GM12878 (cell line): ENCODE results near the gene ARL6IP5. TPM values are rescaled to one million over a fixed set of nuclear protein-coding genes. Genes with fewer than 3 reads are reported as not detected.
A peak's percentile ranks its signal among the peaks of the same experiment; 100 is the strongest.

ENCODE experiments used
- ATAC-seq: fragments of 200-7000 bp; cut with Tn5 transposase; 3 replicates; pipeline ENCODE4 v1.9.1; 2020; ENCODE audit warnings: mild to moderate bottlenecking, moderate library complexity
- BruUV-seq: library from RNA; stranded (reverse); fragments of 400-500 nt; replicated peaks from 2 replicates; lab custom pipeline; 2021; lab: Mats Ljungman, UMichigan
- CTCF ChIA-PET: fragments of 300-600 bp; sonication (Branson Sonifier 250); formaldehyde crosslinking; extraction: SDS; loops from one replicate; lab custom pipeline; 2021; ENCODE audit warnings: inconsistent platforms; lab: Yijun Ruan, JAX
- POLR2A ChIA-PET: fragments of 350-600 bp; formaldehyde crosslinking; extraction: SDS; loops from one replicate; lab custom pipeline; 2021; ENCODE audit warnings: inconsistent platforms; lab: Charles Lee
- RAD21 ChIA-PET: fragments of 300-600 bp; sonication (Branson Sonifier 250); formaldehyde crosslinking; loops from one replicate; lab custom pipeline; 2023; ENCODE audit warnings: antibody characterized with exemption; ENCODE audit not compliant: unreplicated experiment; lab: Charles Lee
- SMC1A ChIA-PET: fragments of 300-600 bp; sonication (Branson Sonifier 250); formaldehyde crosslinking; loops from one replicate; lab custom pipeline; 2023; ENCODE audit not compliant: unreplicated experiment, uncharacterized antibody; lab: Charles Lee
- DNase-seq: peaks from one replicate; pipeline ENCODE4 v3.0.0-alpha.2; 2011; ENCODE audit warnings: low read depth, low spot score
- FAIRE-seq: peaks from 3 replicates; lab custom pipeline; 2011; peaks lifted over from hg19 to GRCh38; lab: Jason Lieb, UNC
- H2AFZ ChIP-seq: 2 replicates; pipeline ENCODE4 v1.6.0; 2011; ENCODE audit warnings: low read depth, low read length, control low read depth; ENCODE audit not compliant: control insufficient read depth
- H3K27ac ChIP-seq: 2 replicates; pipeline ENCODE4 v1.5.1; 2011; ENCODE audit warnings: control low read depth; ENCODE audit not compliant: control insufficient read depth, insufficient read depth
- H3K27me3 ChIP-seq, 2 experiments: replicated peaks in 1 of 2; 2 replicates each; pipeline versions ENCODE4 v1.6.0 to v1.6.1; 2011; ENCODE audit warnings: low read length in 1 of 2; ENCODE audit not compliant: control insufficient read depth in 2 of 2, insufficient read depth in 2 of 2
- H3K36me3 ChIP-seq, 2 experiments: 2 replicates each; pipeline ENCODE4 v1.5.1; 2011; ENCODE audit warnings: low read length in 1 of 2; ENCODE audit not compliant: control insufficient read depth in 2 of 2, insufficient read depth in 2 of 2
- H3K4me1 ChIP-seq: 2 replicates; pipeline ENCODE4 v1.6.1; 2011; ENCODE audit warnings: mild to moderate bottlenecking, low read length, moderate library complexity, mixed read lengths; ENCODE audit not compliant: control insufficient read depth, insufficient read depth
- H3K4me2 ChIP-seq: 2 replicates; pipeline ENCODE4 v1.6.0; 2011; ENCODE audit warnings: control low read depth; ENCODE audit not compliant: control insufficient read depth, insufficient read depth
- H3K4me3 ChIP-seq: fragments of 200-600 bp; sonication (generic); 2 replicates; pipeline ENCODE4 v1.5.1; 2016
- H3K79me2 ChIP-seq: 2 replicates; pipeline ENCODE4 v1.6.0; 2011; ENCODE audit warnings: low read length; ENCODE audit not compliant: control insufficient read depth, insufficient read depth
- H3K9ac ChIP-seq: 2 replicates; pipeline ENCODE4 v1.8.0; 2011; ENCODE audit warnings: low read length, control low read depth, mixed read lengths; ENCODE audit not compliant: control insufficient read depth, insufficient read depth
- H3K9me3 ChIP-seq: replicated peaks from 3 replicates; pipeline ENCODE4 v1.5.1; 2011; ENCODE audit warnings: mild to moderate bottlenecking, low read length; ENCODE audit not compliant: control insufficient read depth, insufficient read depth
- H4K20me1 ChIP-seq: 2 replicates; pipeline ENCODE4 v1.6.0; 2011; ENCODE audit not compliant: control insufficient read depth, insufficient read depth
- CBX5 ChIP-seq: sonication (generic); IDR thresholded peaks from 2 replicates; pipeline ENCODE4 v1.6.1; 2016; ENCODE audit warnings: low read depth, moderate library complexity, mild to moderate bottlenecking, inconsistent platforms
- CREB1 ChIP-seq: IDR thresholded peaks from 2 replicates; pipeline ENCODE4 v1.6.1; 2012; ENCODE audit warnings: low read depth, mild to moderate bottlenecking, inconsistent platforms
- IKZF2 ChIP-seq, 2 experiments: fragments of 450-650 bp; IDR thresholded peaks; 2 replicates each; pipeline ENCODE4 v1.6.1; 2017; ENCODE audit warnings: mild to moderate bottlenecking in 2 of 2, moderate library complexity in 2 of 2
- MEF2B ChIP-seq: fragments of 450-650 bp; IDR thresholded peaks from 2 replicates; pipeline ENCODE4 v1.6.1; 2018; ENCODE audit warnings: mild to moderate bottlenecking, moderate library complexity; ENCODE audit not compliant: partially characterized antibody, poor library complexity, severe bottlenecking
- MLLT1 ChIP-seq: fragments of 450-650 bp; IDR thresholded peaks from 2 replicates; pipeline ENCODE4 v1.6.1; 2016; ENCODE audit warnings: mild to moderate bottlenecking
- MTA2 ChIP-seq: fragments of 450-650 bp; IDR thresholded peaks from 2 replicates; pipeline ENCODE4 v1.6.1; 2016; ENCODE audit warnings: low read depth, mild to moderate bottlenecking, moderate library complexity
- PBX3 ChIP-seq: IDR thresholded peaks from 2 replicates; pipeline ENCODE4 v1.6.1; 2011; ENCODE audit warnings: mild to moderate bottlenecking, low read depth, low read length, moderate library complexity; ENCODE audit not compliant: insufficient replicate concordance
- POLR2A ChIP-seq: IDR thresholded peaks from 2 replicates; pipeline ENCODE4 v1.6.1; 2011; ENCODE audit warnings: low read depth, mild to moderate bottlenecking, low read length
- ZNF687 ChIP-seq: fragments of 450-650 bp; IDR thresholded peaks from 2 replicates; pipeline ENCODE4 v1.6.1; 2017; ENCODE audit warnings: mild to moderate bottlenecking, moderate library complexity
- WGBS: methylation state at CpG from one replicate; pipeline ENCODE4 v1.1.6; 2016; ENCODE audit warnings: low lambda C conversion rate; ENCODE audit not compliant: insufficient replicate concordance, insufficient coverage; ENCODE audit errors: missing lambda C conversion rate; 5-methylcytosine and 5-hydroxymethylcytosine counted together
- in situ Hi-C: fragments of 300-500 bp; cut with MboI; formaldehyde crosslinking; loops from 9 replicates; pipeline ENCODE4 v1.14.3; 2018; ENCODE audit warnings: mixed read lengths
- intact Hi-C: fragments of 100-400 bp; cut with micrococcal nuclease; formaldehyde crosslinking; loops from one replicate; pipeline ENCODE4 v1.14.2; 2022; ENCODE audit not compliant: unreplicated experiment
- polyA plus RNA-seq, 11 experiments: library from polyadenylated mRNA; depleted of rRNA in 4 of 11; unstranded in 6 of 11; stranded (reverse) in 5 of 11; fragments of >200 nt; fragmentation: Nextera tagmentation in 4 of 11; fragmentation: Illumina TruSeq in 1 of 11; extraction: Ambion mirVana in 4 of 11; extraction: Trizol in 1 of 11; gene quantifications; 1 replicate in 1 of 11; 2 replicates in 10 of 11; pipeline versions ENCODE4 v1.2.1 to v1.2.3, GENCODE V29; 2011 to 2016; ENCODE audit warnings: inconsistent platforms in 2 of 11, missing spikeins in 2 of 11, low read depth in 1 of 11
- total RNA-seq, 4 experiments: library from RNA; depleted of rRNA in 3 of 4; stranded (reverse); fragments of >200 nt in 3 of 4; fragmentation: Illumina TruSeq in 1 of 4; extraction: Trizol in 1 of 4; gene quantifications; 2 replicates each; pipeline versions ENCODE4 v1.2.1 to v1.2.3, GENCODE V29; 2013 to 2021
- TF ChIP-seq, protein P1 (sequence below), 3 experiments: IDR thresholded peaks in 2 of 3; conservative IDR thresholded peaks in 1 of 3; 2 replicates each; pipeline ENCODE4 v1.5.1; 2011; ENCODE audit warnings: low read depth in 3 of 3, low read length in 3 of 3, mild to moderate bottlenecking in 3 of 3, control low read depth in 2 of 3, moderate library complexity in 2 of 3, inconsistent platforms in 1 of 3, mixed read lengths in 1 of 3; ENCODE audit not compliant: control insufficient read depth in 2 of 3, insufficient read depth in 1 of 3; ENCODE audit errors: extremely low read depth in 1 of 3
- TF ChIP-seq, protein P2 (sequence below): fragments of 450-650 bp; IDR thresholded peaks from 2 replicates; pipeline ENCODE4 v1.6.1; 2016; ENCODE audit warnings: mild to moderate bottlenecking

ARL6IP5 gene
- total and polyA plus RNA-seq, 10 of the 15 experiments (the other 5 are each of a cell fraction or from before 2014, with no cell fraction given): 78.2 to 310 (median 148) TPM

GRCh38 chr3:69081583-69082262, 3.0 kb upstream of the ARL6IP5 start:
- intact Hi-C loops: loop anchor here (5.0 to 10.0 kb wide), 2 partner anchors 121 to 1427 kb away; partner anchors contain the start of gene SUCLG2
- Histone ChIP-seq H3K9me3 (no peaks in the 10 kb centered on the region), H3K4me1 (peaks cover 31% of the 10 kb centered on the region), H4K20me1 (no peaks in the 10 kb centered on the region), H3K36me3 (no peaks in the 10 kb centered on the region), H2AFZ (peak overlapping the region; percentile 33), H3K27me3 (no peaks in the 10 kb centered on the region), H3K27ac (peak overlapping the region; percentile 75), H3K4me2 (peak overlapping the region; percentile 87), H3K9ac (peak overlapping the region; percentile 3; the same call in 1 of the 2 replicates), H3K4me3 (peak overlapping the region; percentile 13; the same call in 1 of the 2 replicates), H3K79me2 (peaks cover 56% of the 10 kb centered on the region)
- ATAC-seq: peak; percentile 1; the same call in 1 of the 3 replicates
- POLR2A ChIA-PET: interaction anchor here (0.6 to 4.2 kb wide), 9 partner anchors 10 to 690 kb away, joined by 3 to 14 read pairs (median 5); partner anchors contain the start of gene TMF1
- RAD21 ChIA-PET: interaction anchor here (0.6 to 16.7 kb wide), 9 partner anchors 7 to 246 kb away, joined by 3 to 152 read pairs (median 4); partner anchors contain the start of genes EOGT and TMF1
- no TSS peak for BruUV-seq
- SMC1A ChIA-PET: interaction anchor here (0.7 to 19.6 kb wide), 11 partner anchors 11 to 83 kb away, joined by 3 to 234 read pairs (median 4); partner anchors contain the start of gene TMF1
- in situ Hi-C loops: no loop called here
- WGBS: 2% methylated on average over 5 of the region's 5 CpGs
- FAIRE-seq: no peak
- DNase-seq: peak; percentile 73
- CTCF ChIA-PET: interaction anchor here (0.7 to 2.5 kb wide), 6 partner anchors 10 to 223 kb away, joined by 3 to 7 read pairs (median 6); no protein-coding TSS in a partner anchor
- TF ChIP-seq, protein P1, sequence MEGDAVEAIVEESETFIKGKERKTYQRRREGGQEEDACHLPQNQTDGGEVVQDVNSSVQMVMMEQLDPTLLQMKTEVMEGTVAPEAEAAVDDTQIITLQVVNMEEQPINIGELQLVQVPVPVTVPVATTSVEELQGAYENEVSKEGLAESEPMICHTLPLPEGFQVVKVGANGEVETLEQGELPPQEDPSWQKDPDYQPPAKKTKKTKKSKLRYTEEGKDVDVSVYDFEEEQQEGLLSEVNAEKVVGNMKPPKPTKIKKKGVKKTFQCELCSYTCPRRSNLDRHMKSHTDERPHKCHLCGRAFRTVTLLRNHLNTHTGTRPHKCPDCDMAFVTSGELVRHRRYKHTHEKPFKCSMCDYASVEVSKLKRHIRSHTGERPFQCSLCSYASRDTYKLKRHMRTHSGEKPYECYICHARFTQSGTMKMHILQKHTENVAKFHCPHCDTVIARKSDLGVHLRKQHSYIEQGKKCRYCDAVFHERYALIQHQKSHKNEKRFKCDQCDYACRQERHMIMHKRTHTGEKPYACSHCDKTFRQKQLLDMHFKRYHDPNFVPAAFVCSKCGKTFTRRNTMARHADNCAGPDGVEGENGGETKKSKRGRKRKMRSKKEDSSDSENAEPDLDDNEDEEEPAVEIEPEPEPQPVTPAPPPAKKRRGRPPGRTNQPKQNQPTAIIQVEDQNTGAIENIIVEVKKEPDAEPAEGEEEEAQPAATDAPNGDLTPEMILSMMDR (IDR thresholded peaks at IDR 0.05 in 2 of 3, conservative IDR thresholded peaks at IDR 0.05 in 1 of 3; ENCODE audit: control insufficient read depth in 2 of 3, extremely low read depth in 1 of 3, insufficient read depth in 1 of 3, low read depth in 3 of 3, low read length in 3 of 3): no peak
- TF ChIP-seq MLLT1 (0 out of 2 replicates have a peak, but pooled peaks have one; percentile 25), IKZF2 (IDR thresholded peaks at IDR 0.05) (peak; percentile 30 to 48; a peak in 2 of 4 replicates), PBX3 (peak; percentile 54), CREB1 (no peak), MEF2B (peak; percentile 15), MTA2 (peak; percentile 36; the same call in 1 of the 2 replicates), CBX5 (no peak), POLR2A (no peak), ZNF687 (peak; percentile 89)
- TF ChIP-seq, protein P2, sequence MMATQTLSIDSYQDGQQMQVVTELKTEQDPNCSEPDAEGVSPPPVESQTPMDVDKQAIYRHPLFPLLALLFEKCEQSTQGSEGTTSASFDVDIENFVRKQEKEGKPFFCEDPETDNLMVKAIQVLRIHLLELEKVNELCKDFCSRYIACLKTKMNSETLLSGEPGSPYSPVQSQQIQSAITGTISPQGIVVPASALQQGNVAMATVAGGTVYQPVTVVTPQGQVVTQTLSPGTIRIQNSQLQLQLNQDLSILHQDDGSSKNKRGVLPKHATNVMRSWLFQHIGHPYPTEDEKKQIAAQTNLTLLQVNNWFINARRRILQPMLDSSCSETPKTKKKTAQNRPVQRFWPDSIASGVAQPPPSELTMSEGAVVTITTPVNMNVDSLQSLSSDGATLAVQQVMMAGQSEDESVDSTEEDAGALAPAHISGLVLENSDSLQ: peak; percentile 81
